C4-2B (cell line): Measurements from ENCODE around the gene IRAK1.
"Not testable (repeated sequence)": the region's sequence is repeated elsewhere in the genome, so short reads cannot be mapped to it uniquely, and the experiment has no call there.

Source experiments
- H3K27ac ChIP-seq: fragments of 450-650 bp; 2 replicates; pipeline ENCODE4 v1.5.1; 2017
- CTCF ChIP-seq: fragments of 450-650 bp; conservative IDR thresholded peaks from 2 replicates; pipeline ENCODE4 v1.5.1; 2017; ENCODE audit warnings: mild to moderate bottlenecking
- ZFX ChIP-seq: fragments of 450-650 bp; IDR thresholded peaks from 2 replicates; pipeline ENCODE4 v1.6.1; 2017

The IRAK1 gene

GRCh38 chrX:154004315-154004714 lies 15.4 kb downstream of the IRAK1 start:
- TF ChIP-seq CTCF = no peak
- no peak for TF ChIP-seq ZFX
- no peak overlapping the region for H3K27ac ChIP-seq

GRCh38 chrX:154002215-154002719 lies 17.4 kb downstream of the IRAK1 start:
- no peak overlapping the region for H3K27ac ChIP-seq

GRCh38 chrX:154000051-154000450 lies 19.7 kb downstream of the IRAK1 start:
- TF ChIP-seq CTCF (no peak), ZFX (no peak)
- H3K27ac ChIP-seq = peak overlapping the region; percentile 60

More at GRCh38 chrX:154002215-154002719, 17.4 kb downstream of the IRAK1 start:
- TF ChIP-seq CTCF (no peak), ZFX (no peak)

GRCh38 chrX:153999359-154000037 lies 20.2 kb downstream of the IRAK1 start:
- peak overlapping the region; percentile 60 for H3K27ac ChIP-seq

GRCh38 chrX:153995504-153995903 lies 24.2 kb downstream of the IRAK1 start:
- no peak overlapping the region for H3K27ac ChIP-seq
- TF ChIP-seq ZFX = no peak
- no peak for TF ChIP-seq CTCF

More at GRCh38 chrX:153999359-154000037, 20.2 kb downstream of the IRAK1 start:
- no peak for TF ChIP-seq ZFX
- no peak for TF ChIP-seq CTCF

- not testable (repeated sequence) for H3K27ac ChIP-seq
Observed at GRCh38 chrX:153994398-153994797, 25.3 kb downstream of the IRAK1 start.

- no peak for TF ChIP-seq ZFX
- no peak overlapping the region for H3K27ac ChIP-seq
Observed at GRCh38 chrX:153993978-153994377, 25.7 kb downstream of the IRAK1 start.

- TF ChIP-seq CTCF = no peak
- TF ChIP-seq ZFX = no peak
- no peak overlapping the region for H3K27ac ChIP-seq
Observed at GRCh38 chrX:153993079-153993478, 26.6 kb downstream of the IRAK1 start.
